ENCODE measurements around the gene NKX1-1. TPM values are rescaled to one million over a fixed set of nuclear protein-coding genes. Genes with fewer than 3 reads are reported as not detected.

NKX1-1 gene
- total and polyA plus RNA-seq, 9 of the 15 experiments (the other 6 are each of a cell fraction or from before 2014, with no cell fraction given), result not detected

- peaks cover 0 to 35% of the 10 kb centered on the region in 2 experiments; a peak in 2 of 5 replicates for H3K4me1 ChIP-seq (replicated peaks in 1 of 2; ENCODE audit: control insufficient read depth in 2 of 2, insufficient read depth in 2 of 2, low read length in 2 of 2)
- H3K27ac ChIP-seq (ENCODE audit: extremely low read depth, low read depth, low read length), result no peak overlapping the region
- in situ Hi-C loops (cut with MboI) (no loop called here), intact Hi-C loops (cut with micrococcal nuclease) (no loop called here)
- H3K79me2 ChIP-seq (ENCODE audit: control insufficient read depth, insufficient read depth, low read length), result no peaks in the 10 kb centered on the region
- H4K20me1 ChIP-seq (replicated peaks; ENCODE audit: control insufficient read depth, insufficient read depth, low read length), result peaks cover 3% of the 10 kb centered on the region; the same call in 1 of the 2 replicates
- H3K4me2 ChIP-seq (ENCODE audit: insufficient read depth, low read length), result no peak overlapping the region
- H3K4me3 ChIP-seq, result no peak overlapping the region
- H3K36me3 ChIP-seq (ENCODE audit: control insufficient read depth, insufficient read depth, low read length), result peaks cover 8% of the 10 kb centered on the region; the same call in 2 of the 3 replicates
- peaks cover 5% of the 10 kb centered on the region for H3K9me1 ChIP-seq (ENCODE audit: control insufficient read depth, insufficient read depth, low read length)
- no peaks in the 10 kb centered on the region for H3K9me3 ChIP-seq (replicated peaks; ENCODE audit: control insufficient read depth, insufficient read depth, low read depth, low read length)
- H3K9ac ChIP-seq (ENCODE audit: insufficient read depth in 1 of 2, low read depth in 2 of 2, low read length in 2 of 2), result no peak overlapping the region
- 76% methylated on average over 17 of the region's 18 CpGs for WGBS (ENCODE audit: insufficient coverage, low coverage, missing lambda C conversion rate)
- POLR2A ChIA-PET, result interaction anchor here (1.4 kb wide), 1 partner anchor 14 kb away, joined by 3 read pairs; no protein-coding TSS in a partner anchor
- ATAC-seq (no peak), DNase-seq (ENCODE audit: extremely low read depth in 1 of 4, low spot score in 3 of 4) (no peak), FAIRE-seq (no peak)
- no TSS peak for BruUV-seq (replicated peaks)
- CTCF ChIA-PET (ENCODE audit: low intra/inter-chr PET ratio), result no interaction called here
- H3K27me3 ChIP-seq (ENCODE audit: control insufficient read depth in 2 of 2, insufficient read depth in 2 of 2, low read length in 2 of 2), result no peaks in the 10 kb centered on the region
- H2AFZ ChIP-seq (ENCODE audit: low read depth, low read length), result no peak overlapping the region
- TF ChIP-seq, protein P1, sequence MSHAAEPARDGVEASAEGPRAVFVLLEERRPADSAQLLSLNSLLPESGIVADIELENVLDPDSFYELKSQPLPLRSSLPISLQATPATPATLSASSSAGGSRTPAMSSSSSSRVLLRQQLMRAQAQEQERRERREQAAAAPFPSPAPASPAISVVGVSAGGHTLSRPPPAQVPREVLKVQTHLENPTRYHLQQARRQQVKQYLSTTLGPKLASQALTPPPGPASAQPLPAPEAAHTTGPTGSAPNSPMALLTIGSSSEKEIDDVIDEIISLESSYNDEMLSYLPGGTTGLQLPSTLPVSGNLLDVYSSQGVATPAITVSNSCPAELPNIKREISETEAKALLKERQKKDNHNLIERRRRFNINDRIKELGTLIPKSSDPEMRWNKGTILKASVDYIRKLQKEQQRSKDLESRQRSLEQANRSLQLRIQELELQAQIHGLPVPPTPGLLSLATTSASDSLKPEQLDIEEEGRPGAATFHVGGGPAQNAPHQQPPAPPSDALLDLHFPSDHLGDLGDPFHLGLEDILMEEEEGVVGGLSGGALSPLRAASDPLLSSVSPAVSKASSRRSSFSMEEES (CRISPR knock-in tag; IDR thresholded peaks at IDR 0.05), result no peak
- TF ChIP-seq BRF1 (IDR thresholded peaks at IDR 0.05; ENCODE audit: borderline replicate concordance, extremely low read depth, insufficient read length) (no peak), ZNF717 (CRISPR knock-in tag; IDR thresholded peaks at IDR 0.05) (no peak), HNRNPLL (IDR thresholded peaks at IDR 0.05; ENCODE audit: low read depth, low read length, poor library complexity, severe bottlenecking) (no peak), ZNF184 (CRISPR knock-in tag; IDR thresholded peaks at IDR 0.05) (no peak), RBM39 (optimal IDR thresholded peaks at IDR 0.05; ENCODE audit: low read depth, low read length) (no peak), RBM25 (IDR thresholded peaks at IDR 0.05; ENCODE audit: low read depth, low read length, severe bottlenecking) (no peak), PPARD (CRISPR knock-in tag; IDR thresholded peaks at IDR 0.05) (no peak), TCF15 (CRISPR knock-in tag; IDR thresholded peaks at IDR 0.05) (no peak), LEF1 (IDR thresholded peaks at IDR 0.05) (no peak), ZNF785 (CRISPR knock-in tag; IDR thresholded peaks at IDR 0.05) (no peak), HOXB6 (CRISPR knock-in tag; IDR thresholded peaks at IDR 0.05; ENCODE audit: borderline replicate concordance) (no peak), BACH1 (tag; IDR thresholded peaks at IDR 0.05) (no peak), ZNF41 (CRISPR knock-in tag; conservative IDR thresholded peaks at IDR 0.05) (no peak), MECOM (CRISPR knock-in tag; IDR thresholded peaks at IDR 0.05) (no peak), ATF4 (CRISPR knock-in tag; IDR thresholded peaks at IDR 0.05) (no peak), KLF6 (CRISPR knock-in tag; IDR thresholded peaks at IDR 0.05; ENCODE audit: borderline replicate concordance) (no peak)
- TF ChIP-seq, protein P2, sequence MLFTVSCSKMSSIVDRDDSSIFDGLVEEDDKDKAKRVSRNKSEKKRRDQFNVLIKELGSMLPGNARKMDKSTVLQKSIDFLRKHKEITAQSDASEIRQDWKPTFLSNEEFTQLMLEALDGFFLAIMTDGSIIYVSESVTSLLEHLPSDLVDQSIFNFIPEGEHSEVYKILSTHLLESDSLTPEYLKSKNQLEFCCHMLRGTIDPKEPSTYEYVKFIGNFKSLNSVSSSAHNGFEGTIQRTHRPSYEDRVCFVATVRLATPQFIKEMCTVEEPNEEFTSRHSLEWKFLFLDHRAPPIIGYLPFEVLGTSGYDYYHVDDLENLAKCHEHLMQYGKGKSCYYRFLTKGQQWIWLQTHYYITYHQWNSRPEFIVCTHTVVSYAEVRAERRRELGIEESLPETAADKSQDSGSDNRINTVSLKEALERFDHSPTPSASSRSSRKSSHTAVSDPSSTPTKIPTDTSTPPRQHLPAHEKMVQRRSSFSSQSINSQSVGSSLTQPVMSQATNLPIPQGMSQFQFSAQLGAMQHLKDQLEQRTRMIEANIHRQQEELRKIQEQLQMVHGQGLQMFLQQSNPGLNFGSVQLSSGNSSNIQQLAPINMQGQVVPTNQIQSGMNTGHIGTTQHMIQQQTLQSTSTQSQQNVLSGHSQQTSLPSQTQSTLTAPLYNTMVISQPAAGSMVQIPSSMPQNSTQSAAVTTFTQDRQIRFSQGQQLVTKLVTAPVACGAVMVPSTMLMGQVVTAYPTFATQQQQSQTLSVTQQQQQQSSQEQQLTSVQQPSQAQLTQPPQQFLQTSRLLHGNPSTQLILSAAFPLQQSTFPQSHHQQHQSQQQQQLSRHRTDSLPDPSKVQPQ (CRISPR knock-in tag; IDR thresholded peaks at IDR 0.05; ENCODE audit: borderline replicate concordance), result no peak
Measured at GRCh38 chr4:1361431-1361830, 44.8 kb downstream of the NKX1-1 start.

Measured in K562 (cell line).